SK-N-SH treated with all-trans-retinoic acid at 6 μM for 48 hours (cell line): Measurements from ENCODE around the gene ADARB2.

ENCODE experiments used
- CSRNP3 ChIP-seq: fragments of 250-450 bp; sonication (Bioruptor Pico); IDR thresholded peaks from 2 replicates; pipeline ENCODE4 v1.5.1; 2021; ENCODE audit warnings: mild to moderate bottlenecking, moderate library complexity
- ISL1 ChIP-seq: fragments of 250-450 bp; sonication (Bioruptor Pico); IDR thresholded peaks from 2 replicates; pipeline ENCODE4 v2.1.2; 2022; ENCODE audit warnings: mild to moderate bottlenecking, moderate library complexity
- OSR1 ChIP-seq: fragments of 250-450 bp; sonication (Bioruptor Pico); IDR thresholded peaks from 2 replicates; pipeline ENCODE4 v1.8.0; 2022; ENCODE audit warnings: moderate library complexity, mild to moderate bottlenecking, inconsistent platforms
- PATZ1 ChIP-seq: fragments of 250-450 bp; sonication (Bioruptor Pico); IDR thresholded peaks from 2 replicates; pipeline ENCODE4 v1.8.0; 2020; ENCODE audit warnings: mild to moderate bottlenecking, moderate library complexity, borderline replicate concordance
- POU6F1 ChIP-seq: fragments of 250-450 bp; sonication (Bioruptor Pico); IDR thresholded peaks from 2 replicates; pipeline ENCODE4 v1.8.0; 2021; ENCODE audit warnings: low read depth, mild to moderate bottlenecking, moderate library complexity, borderline replicate concordance
- ZFP3 ChIP-seq: fragments of 250-450 bp; sonication (Bioruptor Pico); IDR thresholded peaks from 2 replicates; pipeline ENCODE4 v1.5.0; 2020; ENCODE audit warnings: mild to moderate bottlenecking, moderate library complexity
- ZFP30 ChIP-seq: fragments of 450-650 bp; formaldehyde crosslinking; IDR thresholded peaks from 2 replicates; pipeline ENCODE4 v1.5.0; 2022; ENCODE audit warnings: mild to moderate bottlenecking, moderate library complexity
- ZNF565 ChIP-seq: fragments of 450-650 bp; formaldehyde crosslinking; conservative IDR thresholded peaks from 2 replicates; pipeline ENCODE4 v1.5.0; 2020; ENCODE audit warnings: low read depth, mild to moderate bottlenecking, moderate library complexity
- ZNF8 ChIP-seq: fragments of 450-650 bp; formaldehyde crosslinking; IDR thresholded peaks from 2 replicates; pipeline ENCODE4 v1.5.0; 2020; ENCODE audit warnings: mild to moderate bottlenecking, moderate library complexity

GRCh38 chr10:1410032-1410431 is 327.3 kb downstream of the ADARB2 start:
- no peak for TF ChIP-seq PATZ1 (CRISPR knock-in tag)
- TF ChIP-seq ZFP3 (CRISPR knock-in tag) = no peak
- no peak for TF ChIP-seq CSRNP3 (CRISPR knock-in tag)
- no peak for TF ChIP-seq POU6F1 (CRISPR knock-in tag)
- no peak for TF ChIP-seq ZNF8 (CRISPR knock-in tag)
- TF ChIP-seq ISL1 (CRISPR knock-in tag) = no peak
- TF ChIP-seq ZFP30 (CRISPR knock-in tag) = no peak
- no peak for TF ChIP-seq OSR1 (CRISPR knock-in tag)
- TF ChIP-seq ZNF565 = no peak
